GM12864 (cell line): Measurements from ENCODE around the gene ZNF429.
A peak's percentile ranks its signal among the peaks of the same experiment; 100 is the strongest.
"Not testable (repeated sequence)": the region's sequence is repeated elsewhere in the genome, so short reads cannot be mapped to it uniquely, and the experiment has no call there.

Experiments used
- DNase-seq: peaks from one replicate; pipeline ENCODE4 v3.0.0-alpha.2; 2011; ENCODE audit warnings: low read depth
- H3K4me3 ChIP-seq: 2 replicates; pipeline ENCODE4 v1.5.1; 2011; ENCODE audit warnings: mild to moderate bottlenecking, low read depth, low read length, control low read depth
- TF ChIP-seq, protein P1 (sequence below): IDR thresholded peaks from 2 replicates; pipeline ENCODE4 v1.5.1; 2011; ENCODE audit warnings: low read depth, mild to moderate bottlenecking, moderate library complexity, low read length, control low read depth, inconsistent platforms; ENCODE audit errors: missing control alignments

ZNF429 gene

DNA sequence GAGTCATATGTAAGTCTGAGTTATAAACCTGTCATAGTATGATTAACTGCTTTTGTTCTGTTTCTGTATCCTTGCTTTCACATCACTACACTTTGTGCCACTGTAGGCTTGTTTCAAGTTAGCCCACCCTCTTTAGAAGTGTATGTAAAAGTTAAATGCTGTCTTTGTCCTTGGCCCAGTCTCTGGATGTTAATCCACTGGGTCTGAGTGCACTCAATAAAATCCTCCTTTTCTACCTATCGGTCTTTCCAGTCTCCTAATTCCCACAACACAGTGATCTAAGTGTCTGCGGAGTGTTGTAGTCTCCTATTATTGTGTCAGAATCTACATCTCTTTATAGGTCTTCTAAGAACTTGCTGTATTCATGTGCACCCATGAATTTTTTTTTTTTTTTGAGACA, 14.1 kb downstream of the ZNF429 start:
- H3K4me3 ChIP-seq = no peak overlapping the region
- DNase-seq = no peak
- TF ChIP-seq, protein P1, sequence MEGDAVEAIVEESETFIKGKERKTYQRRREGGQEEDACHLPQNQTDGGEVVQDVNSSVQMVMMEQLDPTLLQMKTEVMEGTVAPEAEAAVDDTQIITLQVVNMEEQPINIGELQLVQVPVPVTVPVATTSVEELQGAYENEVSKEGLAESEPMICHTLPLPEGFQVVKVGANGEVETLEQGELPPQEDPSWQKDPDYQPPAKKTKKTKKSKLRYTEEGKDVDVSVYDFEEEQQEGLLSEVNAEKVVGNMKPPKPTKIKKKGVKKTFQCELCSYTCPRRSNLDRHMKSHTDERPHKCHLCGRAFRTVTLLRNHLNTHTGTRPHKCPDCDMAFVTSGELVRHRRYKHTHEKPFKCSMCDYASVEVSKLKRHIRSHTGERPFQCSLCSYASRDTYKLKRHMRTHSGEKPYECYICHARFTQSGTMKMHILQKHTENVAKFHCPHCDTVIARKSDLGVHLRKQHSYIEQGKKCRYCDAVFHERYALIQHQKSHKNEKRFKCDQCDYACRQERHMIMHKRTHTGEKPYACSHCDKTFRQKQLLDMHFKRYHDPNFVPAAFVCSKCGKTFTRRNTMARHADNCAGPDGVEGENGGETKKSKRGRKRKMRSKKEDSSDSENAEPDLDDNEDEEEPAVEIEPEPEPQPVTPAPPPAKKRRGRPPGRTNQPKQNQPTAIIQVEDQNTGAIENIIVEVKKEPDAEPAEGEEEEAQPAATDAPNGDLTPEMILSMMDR = no peak

DNA sequence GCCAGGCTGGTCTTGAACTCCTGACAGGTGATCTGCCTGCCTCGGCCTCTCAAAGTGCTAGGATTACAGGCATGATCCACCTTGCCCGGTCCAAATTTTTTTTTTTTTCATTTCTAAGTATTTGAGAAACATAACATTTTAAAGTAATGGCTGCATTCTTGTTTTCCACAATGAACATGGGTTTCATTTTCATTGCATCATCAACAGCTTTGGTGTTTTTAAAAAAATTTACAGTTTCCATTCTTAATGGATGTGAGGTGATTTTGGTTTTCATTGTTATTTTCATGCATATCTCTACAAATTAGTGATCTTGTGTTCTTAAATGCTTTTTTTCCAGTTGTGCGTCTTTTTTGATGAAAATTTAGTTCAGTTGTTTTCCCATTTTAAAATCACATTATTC, 27.5 kb downstream of the ZNF429 start:
- TF ChIP-seq, protein P1 = no peak
- DNase-seq = no peak
- no peak overlapping the region for H3K4me3 ChIP-seq

DNA sequence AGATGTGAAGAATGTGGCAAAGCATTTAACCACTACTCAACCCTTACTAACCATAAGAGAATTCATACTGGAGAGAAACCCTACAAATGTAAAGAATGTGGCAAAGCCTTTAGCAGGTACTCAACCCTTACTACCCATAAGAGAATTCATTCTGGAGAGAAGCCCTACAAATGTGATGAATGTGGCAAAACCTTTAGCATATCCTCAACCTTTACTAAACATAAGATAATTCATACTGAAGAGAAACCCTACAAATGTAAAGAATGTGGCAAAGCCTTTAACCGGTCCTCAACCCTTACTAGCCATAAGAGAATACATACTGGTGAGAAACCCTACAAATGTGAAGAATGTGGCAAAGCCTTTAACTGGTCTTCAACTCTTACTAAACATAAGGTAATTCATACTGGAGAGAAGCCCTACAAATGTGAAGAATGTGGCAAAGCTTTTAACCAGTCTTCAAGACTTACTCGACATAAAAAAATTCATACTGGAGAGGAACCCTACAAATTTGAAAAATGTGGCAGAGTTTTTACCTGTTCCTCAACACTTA, 31.4 kb downstream of the ZNF429 start:
- not testable (repeated sequence) for H3K4me3 ChIP-seq, DNase-seq

DNA sequence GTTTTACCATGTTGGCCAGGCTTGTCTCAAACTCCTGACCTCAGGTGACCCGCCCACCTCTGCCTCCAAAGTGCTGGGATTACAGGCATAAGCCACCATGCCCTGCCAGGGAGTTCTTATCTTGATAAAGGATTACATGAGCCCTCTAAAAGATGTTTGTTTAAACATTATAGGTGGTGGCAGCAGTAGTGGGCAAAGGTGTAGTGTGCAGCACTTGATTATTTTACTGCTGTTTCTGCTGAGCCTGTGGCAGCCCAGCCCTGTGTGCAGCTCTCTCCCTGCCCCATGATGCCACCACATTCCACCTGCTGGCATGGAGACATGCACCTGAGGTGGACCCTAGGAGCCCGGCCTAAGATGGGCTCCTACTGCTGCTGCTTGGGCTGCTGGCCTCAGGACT, 54.0 kb downstream of the ZNF429 start:
- no peak overlapping the region for H3K4me3 ChIP-seq
- TF ChIP-seq, protein P1 = no peak
- no peak for DNase-seq

DNA sequence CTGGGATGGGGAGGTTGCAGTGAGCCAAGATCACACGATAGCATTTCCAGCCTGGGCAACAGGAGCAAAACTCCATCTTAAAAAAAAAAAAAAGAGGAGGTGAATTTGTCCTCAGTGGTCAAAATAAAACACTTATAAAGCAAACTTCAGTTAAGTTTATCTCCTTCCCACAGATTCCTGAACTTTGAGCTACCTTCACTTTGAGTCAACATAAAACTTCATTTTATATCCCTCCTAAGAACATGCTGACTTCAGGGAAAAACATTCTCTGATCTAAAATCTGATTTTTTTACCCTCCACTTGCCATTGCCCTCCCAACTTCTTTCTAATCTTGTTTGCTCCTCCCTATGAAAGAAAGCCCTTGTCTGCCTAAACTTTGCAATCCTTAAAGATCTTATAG, 59.0 kb downstream of the ZNF429 start:
- H3K4me3 ChIP-seq = no peak overlapping the region
- TF ChIP-seq, protein P1 = no peak
- DNase-seq = no peak

DNA sequence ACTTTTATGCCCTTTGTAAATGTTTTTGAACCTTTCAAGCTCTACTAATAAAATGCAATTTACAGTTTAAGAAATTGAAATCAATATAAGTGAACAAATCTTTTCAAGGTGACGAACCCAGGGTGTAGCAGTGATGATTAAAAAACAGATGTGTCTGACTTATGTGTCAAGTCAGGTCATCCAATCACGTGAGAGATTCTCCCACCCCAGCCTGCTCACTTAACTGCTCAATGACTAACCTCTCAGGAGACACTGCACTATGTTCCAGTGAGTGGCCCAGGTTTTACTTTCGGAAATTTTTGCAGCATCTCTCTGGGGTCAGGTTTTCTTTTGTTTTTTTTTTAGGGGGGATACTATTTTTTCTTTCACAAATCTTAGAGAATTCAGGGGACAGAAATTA, 60.7 kb downstream of the ZNF429 start:
- H3K4me3 ChIP-seq = no peak overlapping the region
- TF ChIP-seq, protein P1 = no peak
- no peak for DNase-seq

DNA sequence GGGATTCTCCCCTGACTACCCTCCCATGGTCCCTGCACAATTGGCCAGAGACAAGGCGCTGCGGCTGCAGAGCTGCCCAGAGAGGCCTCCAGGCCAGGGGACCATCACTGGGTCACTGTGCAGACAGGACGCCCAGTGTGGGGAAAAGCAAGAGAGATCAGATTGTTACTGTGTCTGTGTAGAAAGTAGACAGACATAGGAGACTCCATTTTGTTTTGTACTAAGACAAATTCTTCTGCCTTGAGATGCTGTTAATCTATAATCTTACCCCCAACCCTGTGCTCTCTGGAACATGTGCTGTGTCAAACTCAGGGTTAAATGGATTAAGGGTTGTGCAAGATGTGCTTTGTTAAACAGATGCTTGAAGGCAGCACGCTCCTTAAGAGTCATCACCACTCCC, 62.4 kb downstream of the ZNF429 start:
- H3K4me3 ChIP-seq, DNase-seq: not testable (repeated sequence)

DNA sequence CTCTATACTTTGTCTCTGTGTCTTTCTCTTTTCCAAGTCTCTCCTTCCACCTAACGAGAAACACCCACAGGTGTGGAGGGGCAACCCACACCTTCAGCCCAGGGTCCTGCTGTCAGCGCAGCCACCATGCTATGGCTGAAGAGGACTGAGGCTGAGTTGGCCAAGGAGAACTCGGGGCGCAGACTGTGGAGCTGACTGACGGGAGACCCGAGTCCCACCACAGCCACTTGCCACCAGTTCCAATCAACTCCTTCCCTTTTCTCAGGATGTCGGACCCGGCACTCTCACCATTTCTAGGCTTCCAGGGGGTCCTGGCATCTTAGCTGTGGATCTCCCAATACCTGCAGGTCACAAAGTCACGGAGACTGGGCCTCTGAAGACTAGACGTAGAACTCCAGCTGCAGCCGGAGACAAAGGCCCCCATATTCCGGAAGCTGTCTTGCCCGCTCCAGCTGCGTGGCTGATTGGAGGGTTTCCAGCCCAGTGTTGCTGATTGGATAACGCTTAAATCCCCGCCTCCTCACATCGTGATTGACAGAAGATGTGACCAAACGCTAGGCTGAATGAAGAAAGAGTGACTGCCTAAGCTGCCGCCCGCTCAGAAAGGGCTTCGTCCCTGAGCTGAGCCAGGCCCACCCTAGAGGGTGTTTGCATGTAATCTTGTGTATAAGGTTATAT, 63.6 kb downstream of the ZNF429 start:
- peak overlapping the region; percentile 50 for H3K4me3 ChIP-seq
- TF ChIP-seq, protein P1 = no peak
- DNase-seq = peak; percentile 67
